AG04450 (cell line): ENCODE measurements around the gene PVALB. TPM values are rescaled to one million over a fixed set of nuclear protein-coding genes. Genes with fewer than 3 reads are reported as not detected.

Source experiments
- CTCF ChIA-PET: fragments of 300-600, 350-600 bp; formaldehyde crosslinking; extraction: SDS; loops from one replicate; lab custom pipeline; 2022; ENCODE audit warnings: antibody characterized with exemption, inconsistent platforms; lab: Charles Lee
- POLR2A ChIA-PET: fragments of 350-600 bp; formaldehyde crosslinking; extraction: SDS; loops from one replicate; lab custom pipeline; 2021; ENCODE audit warnings: antibody characterized with exemption, inconsistent platforms; lab: Yijun Ruan, JAX
- DNase-seq: peaks from one replicate; pipeline ENCODE4 v3.0.0-alpha.2; 2011; ENCODE audit warnings: low read depth, low spot score
- H3K27ac ChIP-seq: one replicate; pipeline ENCODE4 v1.5.1; 2012; ENCODE audit warnings: low read depth, low read length, control low read depth
- H3K27me3 ChIP-seq: one replicate; pipeline ENCODE4 v1.6.0; 2012; ENCODE audit warnings: low read length; ENCODE audit not compliant: control insufficient read depth, insufficient read depth
- H3K4me3 ChIP-seq: 2 replicates; pipeline ENCODE4 v1.5.1; 2011; ENCODE audit warnings: mild to moderate bottlenecking, low read depth, low read length, control low read depth
- H3K9me3 ChIP-seq: 2 replicates; pipeline ENCODE4 v1.5.1; 2012; ENCODE audit warnings: low read length; ENCODE audit not compliant: control insufficient read depth, insufficient read depth
- polyA plus RNA-seq: library from polyadenylated mRNA; depleted of rRNA; stranded (reverse); fragments of >200 nt; gene quantifications from 2 replicates; pipeline ENCODE4 v1.2.3, GENCODE V29; 2011
- TF ChIP-seq, protein P1 (sequence below): IDR thresholded peaks from 2 replicates; pipeline ENCODE4 v1.5.1; 2011; ENCODE audit warnings: low read depth, low read length, control low read depth, inconsistent platforms

PVALB gene
- polyA plus RNA-seq, 1 experiment, result not detected

DNA sequence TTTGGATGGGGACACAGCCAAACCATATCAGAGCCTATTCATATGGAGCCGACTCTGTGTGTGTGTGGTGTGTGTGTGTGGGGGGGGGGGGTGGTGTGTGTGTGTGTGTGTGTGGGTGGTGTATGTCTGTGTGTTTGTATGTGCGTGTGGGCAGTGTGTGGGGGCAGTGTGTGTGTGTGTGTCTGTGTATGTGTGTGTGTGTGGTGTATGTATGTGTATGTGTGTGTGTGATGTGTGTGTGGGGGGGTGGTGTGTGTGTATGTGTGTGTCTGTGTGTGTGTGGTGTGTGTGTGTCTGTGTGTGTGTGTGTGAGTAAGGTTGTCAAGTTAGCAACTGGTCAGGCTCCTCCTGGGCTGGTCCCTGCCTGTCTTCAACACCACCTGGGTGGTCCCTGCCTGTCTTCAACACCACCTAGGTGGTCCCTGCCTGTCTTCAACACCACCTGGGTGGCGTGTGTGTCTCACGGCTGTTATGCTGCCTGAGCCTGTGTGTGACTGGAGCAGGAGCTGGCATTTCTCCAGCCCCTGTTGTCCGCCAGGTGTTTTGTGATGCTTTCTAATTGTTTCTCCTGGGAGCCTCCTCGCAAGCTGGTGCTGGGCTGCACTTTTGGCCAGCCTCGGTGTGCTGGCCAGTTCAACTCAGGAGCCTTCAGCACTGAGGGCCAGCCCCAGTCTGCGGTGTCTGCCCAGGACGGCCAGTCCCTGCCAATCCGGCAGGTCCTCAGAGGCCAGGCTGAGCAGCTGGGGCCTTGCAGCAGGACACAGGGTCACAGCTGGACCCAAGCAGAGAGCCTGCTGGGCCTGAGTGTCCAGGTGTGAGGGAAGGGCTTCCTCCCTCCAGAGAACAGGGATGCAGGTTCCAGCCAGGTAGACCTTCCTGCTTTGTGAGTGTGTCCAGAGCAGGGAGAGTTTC is 21.5 kb upstream of the PVALB start:
- ChIA-PET CTCF (interaction anchor here (3.9 kb wide), 1 partner anchor 18 kb away, joined by 20 read pairs; no protein-coding TSS in a partner anchor), POLR2A (interaction anchor here (0.6 kb wide), 1 partner anchor 15 kb away, joined by 3 read pairs; no protein-coding TSS in a partner anchor)
- no peak overlapping the region for H3K27ac ChIP-seq
- no peak for DNase-seq
- H3K27me3 ChIP-seq, result peaks cover 3% of the 10 kb centered on the region
- H3K4me3 ChIP-seq, result no peak overlapping the region
- TF ChIP-seq, protein P1, sequence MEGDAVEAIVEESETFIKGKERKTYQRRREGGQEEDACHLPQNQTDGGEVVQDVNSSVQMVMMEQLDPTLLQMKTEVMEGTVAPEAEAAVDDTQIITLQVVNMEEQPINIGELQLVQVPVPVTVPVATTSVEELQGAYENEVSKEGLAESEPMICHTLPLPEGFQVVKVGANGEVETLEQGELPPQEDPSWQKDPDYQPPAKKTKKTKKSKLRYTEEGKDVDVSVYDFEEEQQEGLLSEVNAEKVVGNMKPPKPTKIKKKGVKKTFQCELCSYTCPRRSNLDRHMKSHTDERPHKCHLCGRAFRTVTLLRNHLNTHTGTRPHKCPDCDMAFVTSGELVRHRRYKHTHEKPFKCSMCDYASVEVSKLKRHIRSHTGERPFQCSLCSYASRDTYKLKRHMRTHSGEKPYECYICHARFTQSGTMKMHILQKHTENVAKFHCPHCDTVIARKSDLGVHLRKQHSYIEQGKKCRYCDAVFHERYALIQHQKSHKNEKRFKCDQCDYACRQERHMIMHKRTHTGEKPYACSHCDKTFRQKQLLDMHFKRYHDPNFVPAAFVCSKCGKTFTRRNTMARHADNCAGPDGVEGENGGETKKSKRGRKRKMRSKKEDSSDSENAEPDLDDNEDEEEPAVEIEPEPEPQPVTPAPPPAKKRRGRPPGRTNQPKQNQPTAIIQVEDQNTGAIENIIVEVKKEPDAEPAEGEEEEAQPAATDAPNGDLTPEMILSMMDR, result no peak
- H3K9me3 ChIP-seq, result peaks cover 9% of the 10 kb centered on the region; the same call in 1 of the 2 replicates

DNA sequence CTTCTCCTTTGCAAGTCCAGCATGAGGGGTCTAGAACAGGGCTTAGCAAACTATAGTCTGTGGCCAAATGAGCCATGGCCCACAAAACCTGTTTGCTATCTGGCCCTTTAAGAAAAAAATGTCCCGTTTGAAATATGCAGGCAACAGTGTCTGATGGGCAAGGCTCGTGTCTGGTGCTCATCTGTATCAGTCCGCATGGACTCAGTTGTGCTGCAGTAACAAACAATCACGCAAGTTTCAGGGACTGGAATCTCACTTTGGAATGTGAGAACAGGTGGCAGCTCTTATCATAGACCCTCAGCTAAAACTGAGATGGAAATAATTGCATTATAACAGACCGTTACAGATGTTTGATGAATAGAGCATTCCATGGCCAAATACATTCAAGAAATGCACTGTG is 19.1 kb upstream of the PVALB start:
- Histone ChIP-seq H3K27ac (no peak overlapping the region), H3K27me3 (peaks cover 11% of the 10 kb centered on the region), H3K4me3 (no peak overlapping the region), H3K9me3 (peaks cover 9% of the 10 kb centered on the region; the same call in 1 of the 2 replicates)
- TF ChIP-seq, protein P1, result no peak
- ChIA-PET CTCF (interaction anchor here (1.1 kb wide), 1 partner anchor 20 kb away, joined by 8 read pairs; no protein-coding TSS in a partner anchor), POLR2A (interaction anchor here (0.7 kb wide), 1 partner anchor 186 kb away, joined by 9 read pairs; no protein-coding TSS in a partner anchor)
- no peak for DNase-seq

DNA sequence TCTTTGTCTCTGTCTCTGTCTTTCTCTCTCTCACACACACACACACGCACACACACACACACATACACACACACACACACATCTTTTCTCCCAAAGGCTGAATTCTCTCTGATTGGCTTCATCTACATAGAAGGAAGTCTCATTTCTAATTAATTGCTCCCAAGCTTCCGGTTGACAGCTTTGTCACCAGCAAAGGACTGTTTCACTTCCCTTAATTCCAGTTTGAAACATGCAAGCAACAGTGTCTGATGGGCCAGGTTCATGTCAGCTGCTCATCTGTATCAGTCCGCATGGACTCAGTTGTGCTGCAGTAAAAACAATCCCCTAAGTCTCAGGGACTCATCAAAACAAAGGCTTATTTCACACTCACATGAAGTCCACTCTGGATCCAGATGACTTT is 16.2 kb upstream of the PVALB start:
- no peak for DNase-seq
- no peak overlapping the region for H3K27ac ChIP-seq
- H3K27me3 ChIP-seq, result peaks cover 13% of the 10 kb centered on the region
- ChIA-PET POLR2A (no interaction called here), CTCF (interaction anchor here (1.3 kb wide), 1 partner anchor 23 kb away, joined by 5 read pairs; no protein-coding TSS in a partner anchor)
- TF ChIP-seq, protein P1, result no peak
- H3K4me3 ChIP-seq, result no peak overlapping the region
- H3K9me3 ChIP-seq, result peaks cover 1% of the 10 kb centered on the region; the same call in 1 of the 2 replicates

DNA sequence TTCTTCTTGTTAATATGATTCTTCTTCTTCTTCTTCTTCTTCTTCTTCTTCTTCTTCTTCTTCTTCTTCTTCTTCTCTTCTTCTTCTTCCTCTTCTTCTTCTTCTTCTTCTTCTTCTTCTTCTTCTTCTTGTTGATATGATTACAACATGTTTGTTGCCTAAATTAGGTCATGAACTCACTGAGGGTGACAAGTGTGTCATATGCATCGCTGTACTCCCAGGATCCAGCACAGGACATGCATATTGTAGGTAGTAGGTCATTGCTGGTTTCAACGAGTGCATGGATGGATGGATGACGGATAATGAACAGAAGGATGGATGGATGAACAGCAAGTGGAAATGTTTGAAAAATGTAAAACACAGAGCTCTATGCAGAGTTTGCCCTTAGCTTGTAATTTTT is 14.9 kb upstream of the PVALB start:
- TF ChIP-seq, protein P1, result no peak
- no peak for DNase-seq
- H3K27me3 ChIP-seq, result peaks cover 13% of the 10 kb centered on the region
- ChIA-PET CTCF (interaction anchor here (1.0 to 1.3 kb wide), 2 partner anchors 24 to 26 kb away, joined by 4 to 6 read pairs; no protein-coding TSS in a partner anchor), POLR2A (no interaction called here)
- no peaks in the 10 kb centered on the region for H3K9me3 ChIP-seq
- no peak overlapping the region for H3K4me3 ChIP-seq
- H3K27ac ChIP-seq, result no peak overlapping the region

DNA sequence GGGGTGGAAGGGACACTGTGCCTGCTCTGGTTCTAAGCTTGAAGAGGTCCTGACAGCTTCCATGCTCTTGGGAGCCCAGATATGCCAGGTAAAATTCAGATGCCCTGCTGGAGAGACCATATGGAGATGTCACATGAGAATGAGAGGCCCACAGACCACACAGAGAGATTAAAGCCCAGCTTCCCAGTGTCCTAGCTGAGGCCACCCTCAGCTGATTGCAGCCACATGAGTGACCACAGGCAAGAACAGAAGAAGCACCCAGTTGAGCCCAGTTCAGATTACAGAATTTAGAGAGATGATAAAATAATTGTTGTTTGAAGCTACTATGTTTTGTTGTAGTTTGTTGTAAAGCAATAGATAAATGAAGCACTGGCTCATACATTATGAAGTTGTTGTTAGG is 14.4 kb upstream of the PVALB start:
- DNase-seq, result no peak
- H3K9me3 ChIP-seq, result no peaks in the 10 kb centered on the region
- H3K27ac ChIP-seq, result no peak overlapping the region
- ChIA-PET CTCF (interaction anchor here (1.0 to 1.3 kb wide), 2 partner anchors 25 to 26 kb away, joined by 4 to 6 read pairs; no protein-coding TSS in a partner anchor), POLR2A (no interaction called here)
- no peak overlapping the region for H3K4me3 ChIP-seq
- TF ChIP-seq, protein P1, result no peak
- H3K27me3 ChIP-seq, result peaks cover 9% of the 10 kb centered on the region
